ENCODE data around the gene STX7.

STX7 gene

DNA sequence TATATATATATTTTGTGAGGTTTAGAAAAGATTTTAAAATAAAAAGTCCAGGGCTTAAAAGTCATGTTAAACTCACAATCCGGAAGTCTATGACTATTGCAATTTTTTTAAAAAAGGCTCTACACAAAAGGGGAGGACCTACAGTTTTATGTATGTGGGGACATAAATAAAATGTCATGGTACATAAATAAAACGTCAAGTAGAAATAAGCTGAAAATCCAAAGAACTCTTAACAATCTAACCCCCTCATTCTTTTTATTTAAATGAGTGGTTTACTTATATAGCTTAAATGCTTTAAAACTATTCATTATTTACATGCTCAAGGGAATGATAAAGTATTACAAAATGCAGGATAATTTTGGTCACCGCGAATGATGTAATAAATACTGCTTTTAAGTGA is 36.2 kb downstream of the STX7 start:
- no peak for DNase-seq (ENCODE audit: low spot score)

GRCh38 chr6:132475925-132476324 is 37.0 kb downstream of the STX7 start:
- no peak for DNase-seq (ENCODE audit: low spot score)

GRCh38 chr6:132471787-132472186 is 41.1 kb downstream of the STX7 start:
- no peak for DNase-seq (ENCODE audit: low spot score)

- peak; percentile 67 for DNase-seq (ENCODE audit: low spot score)
These were observed 46.0 kb downstream of the STX7 start for GRCh38 chr6:132466952-132467351.

GRCh38 chr6:132465530-132466485 is 47.1 kb downstream of the STX7 start:
- no peak for DNase-seq (ENCODE audit: low spot score)

DNA sequence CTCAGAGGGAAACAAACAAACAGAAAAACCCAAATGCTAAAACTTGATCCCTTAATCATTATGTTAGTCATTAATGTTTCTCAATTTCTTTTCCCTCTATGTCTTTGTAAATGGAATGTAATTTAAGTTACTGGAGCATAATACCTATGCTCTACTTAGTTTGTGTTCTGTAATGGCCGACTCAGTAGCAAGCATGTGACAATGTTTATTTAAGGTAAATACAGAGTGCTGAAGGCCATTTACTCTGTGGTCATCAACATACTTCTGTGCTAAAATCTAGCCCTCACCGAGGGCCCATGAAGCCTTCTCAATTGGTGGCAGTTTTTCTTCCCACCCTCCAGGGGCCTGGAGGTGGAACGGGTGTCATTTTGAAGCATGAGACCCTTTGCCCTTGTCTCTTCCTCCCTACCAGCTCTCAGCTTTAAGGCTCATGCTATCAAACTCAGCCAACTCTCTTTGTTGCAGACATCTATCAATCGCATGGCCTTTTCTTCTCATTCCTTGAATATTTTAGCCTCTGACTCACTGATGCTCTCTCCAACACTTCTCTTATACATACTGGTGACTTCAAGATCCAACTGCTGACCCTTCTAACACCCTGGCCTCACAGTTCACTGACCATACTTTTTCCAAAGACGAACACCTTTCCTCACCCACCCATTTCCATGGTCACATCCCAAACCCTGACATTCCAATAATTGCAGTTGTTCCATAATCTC is 48.2 kb downstream of the STX7 start:
- DNase-seq (ENCODE audit: low spot score), result no peak

GRCh38 chr6:132461958-132462357 is 51.0 kb downstream of the STX7 start:
- no peak for DNase-seq (ENCODE audit: low spot score)

DNA sequence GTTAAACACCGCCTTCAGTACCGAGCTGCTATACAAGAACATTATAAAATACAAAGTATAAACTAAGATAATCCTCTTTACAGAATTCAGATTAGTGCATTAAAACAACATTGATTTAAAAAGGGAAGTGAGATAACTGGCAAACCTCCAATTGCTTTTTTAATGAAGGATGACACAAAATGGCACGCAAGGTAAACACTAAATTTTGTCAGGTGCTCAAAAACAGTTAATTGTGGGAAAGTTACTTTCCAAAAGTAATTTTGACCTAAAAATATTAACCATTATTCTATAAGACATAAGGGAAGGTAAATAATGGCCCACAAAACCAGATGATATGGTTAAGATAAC is 53.3 kb downstream of the STX7 start:
- DNase-seq (ENCODE audit: low spot score), result no peak

DNA sequence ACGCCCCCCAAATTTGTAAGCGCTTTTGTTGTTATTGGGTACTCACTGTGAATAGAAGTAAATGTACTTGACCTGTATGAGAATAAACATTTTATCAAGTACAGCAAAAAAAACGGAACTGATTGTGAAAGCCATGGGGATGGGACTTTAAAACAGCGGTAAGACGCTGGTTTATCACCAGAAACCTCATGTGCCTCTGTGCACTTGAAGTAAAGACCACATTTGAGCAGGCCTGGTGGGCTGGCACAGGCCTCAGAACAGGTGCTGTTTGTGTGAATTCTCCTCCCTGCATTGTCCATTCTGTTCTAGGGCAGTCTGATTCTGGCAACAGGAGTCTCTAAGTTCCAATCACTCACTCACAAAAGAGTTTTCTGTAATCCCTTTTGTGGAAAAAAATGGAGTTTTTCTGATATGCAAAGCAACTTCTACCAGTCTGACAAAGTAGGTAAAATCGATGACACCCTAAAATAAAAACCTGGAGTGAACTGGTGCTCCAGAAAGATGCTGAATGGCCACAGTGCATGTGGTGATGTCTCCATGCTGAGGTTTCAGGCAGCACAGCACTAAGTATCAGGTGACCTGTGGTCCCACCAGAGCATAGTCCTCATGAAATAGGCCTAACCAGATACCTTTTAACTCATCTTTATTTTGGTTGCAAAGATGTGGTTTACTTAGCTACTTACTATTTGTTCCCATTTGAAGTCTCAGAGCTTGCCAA is 53.9 kb downstream of the STX7 start:
- DNase-seq (ENCODE audit: low spot score), result no peak

GRCh38 chr6:132456700-132457143 is 56.2 kb downstream of the STX7 start:
- peak; percentile 67 for DNase-seq (ENCODE audit: low spot score)

GRCh38 chr6:132446855-132447241 is 66.1 kb downstream of the STX7 start:
- DNase-seq (ENCODE audit: low spot score), result no peak

- no peak for DNase-seq (ENCODE audit: low spot score)
These were observed 66.6 kb downstream of the STX7 start for GRCh38 chr6:132446141-132446854.

GRCh38 chr6:132445201-132445951 is 67.5 kb downstream of the STX7 start:
- DNase-seq (ENCODE audit: low spot score), result peak; percentile 72

DNA sequence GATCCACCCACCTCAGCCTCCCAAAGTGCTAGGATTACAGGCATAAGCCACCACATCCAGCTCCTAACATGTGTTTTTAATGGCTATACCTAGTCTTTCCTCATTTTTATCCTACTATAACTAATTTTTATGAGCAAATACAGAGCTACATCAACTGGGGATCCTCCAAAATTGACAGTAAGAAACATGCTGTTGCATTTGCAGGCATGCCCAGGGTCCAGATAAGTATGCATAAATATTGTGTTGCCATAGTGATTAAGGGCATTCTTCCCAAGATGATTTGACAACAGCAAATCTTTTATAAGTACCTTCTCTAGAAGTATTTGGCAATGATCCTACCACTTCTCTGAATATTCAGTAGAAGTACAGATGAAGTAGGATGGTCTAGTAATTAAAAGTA is 69.7 kb downstream of the STX7 start:
- no peak for DNase-seq (ENCODE audit: low spot score)

DNA sequence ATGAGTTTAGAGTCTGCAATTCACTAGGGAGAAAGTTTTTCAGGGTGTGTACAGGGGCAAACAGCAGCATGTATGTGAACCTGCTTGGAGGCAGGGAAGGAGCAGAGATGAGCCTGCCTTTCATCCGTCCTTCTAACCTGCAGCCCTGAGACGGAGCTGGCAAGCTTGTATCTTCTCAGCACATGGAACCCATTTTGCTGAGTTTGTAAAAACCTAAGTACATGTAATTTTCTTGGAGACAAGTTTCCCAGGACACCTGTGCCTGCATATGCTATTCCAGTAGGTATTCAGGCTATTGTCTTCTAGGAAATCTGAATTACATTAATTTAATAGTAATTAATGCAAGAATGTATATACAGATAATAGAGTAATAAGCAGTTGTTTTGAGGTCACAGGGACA is 82.8 kb downstream of the STX7 start:
- DNase-seq (ENCODE audit: low spot score), result no peak

GRCh38 chr6:132425176-132425575 is 87.7 kb downstream of the STX7 start:
- DNase-seq (ENCODE audit: low spot score), result no peak

- no peak for DNase-seq (ENCODE audit: low spot score)
These were observed 89.1 kb downstream of the STX7 start for GRCh38 chr6:132423839-132424238.

DNA sequence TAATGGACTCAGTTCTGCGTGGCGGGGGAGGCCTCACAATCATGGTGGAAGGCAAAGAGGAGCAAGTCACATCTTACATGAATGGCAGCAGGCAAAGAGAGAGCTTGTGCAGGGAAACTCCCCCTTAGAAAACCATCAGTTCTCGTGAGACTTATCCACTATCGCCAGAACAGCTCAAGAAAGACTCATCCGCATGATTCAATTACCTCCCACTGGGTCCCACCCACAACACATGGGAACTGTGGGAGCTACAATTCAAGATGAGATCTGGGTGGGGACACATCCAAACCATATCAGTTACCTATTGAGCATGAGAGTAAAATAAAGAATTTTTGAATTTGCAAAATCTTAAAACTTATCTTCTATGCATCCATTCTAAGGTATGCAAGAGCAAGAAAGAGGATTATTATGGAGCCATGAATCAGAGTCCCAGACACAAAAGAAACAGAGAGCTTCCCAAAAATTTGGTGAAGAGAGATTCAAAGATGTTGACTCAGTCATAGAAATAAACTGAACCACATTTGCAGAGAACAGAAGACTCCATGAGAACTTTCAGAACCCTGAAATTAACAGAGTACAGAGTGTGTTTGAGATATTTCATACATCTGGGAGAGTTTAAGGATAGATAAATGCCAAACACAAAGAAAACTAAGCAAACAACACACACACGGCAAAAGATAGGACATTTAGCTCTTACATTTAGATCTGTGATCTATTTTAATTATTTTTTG is 94.5 kb downstream of the STX7 start:
- DNase-seq (ENCODE audit: low spot score), result peak; percentile 21

- no peak for DNase-seq (ENCODE audit: low spot score)
These were observed 98.2 kb downstream of the STX7 start for GRCh38 chr6:132414761-132415160.

GRCh38 chr6:132414322-132414721 is 98.6 kb downstream of the STX7 start:
- DNase-seq (ENCODE audit: low spot score), result no peak

GRCh38 chr6:132413499-132413802 is 99.5 kb downstream of the STX7 start:
- no peak for DNase-seq (ENCODE audit: low spot score)
